Activated T-helper 1 cell treated with anti-CD3 and anti-CD28 coated beads, Interleukin-2, amount 50 U/mL, for 16 hours (primary cell): ENCODE measurements around the gene MAPKAP1.
"Not testable (repeated sequence)": the region's sequence is repeated elsewhere in the genome, so short reads cannot be mapped to it uniquely, and the experiment has no call there.

Experiments used
- DNase-seq, 2 donors: peaks; one replicate each; pipeline ENCODE4 v3.0.0-alpha.2; 2020; ENCODE audit warnings: low read depth in 1 of 2, low spot score in 1 of 2

MAPKAP1 gene

GRCh38 chr9:125421166-125421565 is 285.8 kb downstream of the MAPKAP1 start:
- no peak for DNase-seq

- DNase-seq, result no peak
Observed at GRCh38 chr9:125418404-125418803, 288.6 kb downstream of the MAPKAP1 start.

GRCh38 chr9:125416517-125416916 is 290.5 kb downstream of the MAPKAP1 start:
- no peak for DNase-seq

- no peak for DNase-seq
Observed at GRCh38 chr9:125415583-125416460, 291.2 kb downstream of the MAPKAP1 start.

DNA sequence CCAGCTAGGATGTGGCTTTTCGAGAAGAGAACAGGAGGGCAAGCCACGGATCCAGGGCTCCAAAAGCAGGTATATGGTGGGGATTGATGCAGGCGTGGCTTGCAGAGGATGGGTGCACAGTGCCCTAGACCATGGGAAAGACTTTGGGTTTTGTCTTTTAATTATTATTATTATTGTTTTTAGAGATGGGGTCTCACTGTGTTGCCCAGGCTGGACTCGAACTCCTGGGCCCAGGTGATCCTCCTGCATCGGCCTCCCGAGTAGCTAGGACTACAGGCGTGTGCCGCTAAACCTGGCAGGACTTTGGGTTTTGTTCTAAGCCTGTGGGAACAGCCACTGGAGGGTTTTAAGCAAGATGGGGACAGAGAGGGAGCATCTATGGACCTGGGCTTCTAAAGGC is 293.4 kb downstream of the MAPKAP1 start:
- DNase-seq, result no peak

- DNase-seq, result no peak
Observed at GRCh38 chr9:125412166-125412565, 294.8 kb downstream of the MAPKAP1 start.

- no peak for DNase-seq
Observed at GRCh38 chr9:125411171-125411756, 295.7 kb downstream of the MAPKAP1 start.

DNA sequence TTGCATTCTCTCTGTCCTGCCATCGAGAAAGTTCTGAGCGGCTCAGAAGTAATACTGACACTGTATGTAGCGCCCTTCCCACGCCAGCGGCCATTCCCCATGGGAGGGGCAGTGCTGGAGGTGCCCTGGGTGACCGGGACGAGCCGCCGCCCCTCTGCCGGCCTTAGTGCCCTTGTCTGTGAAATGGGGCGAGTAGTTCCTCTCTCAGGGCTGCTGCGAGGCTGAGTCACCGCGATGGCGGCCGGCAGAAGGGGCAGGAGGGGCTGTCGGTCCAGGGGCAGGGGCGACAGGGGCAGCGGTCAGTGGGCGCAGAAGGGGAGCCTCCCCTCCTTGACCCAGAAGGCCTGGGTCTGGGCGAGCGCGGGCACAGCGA is 296.5 kb downstream of the MAPKAP1 start:
- no peak for DNase-seq

- no peak for DNase-seq
Observed at GRCh38 chr9:125409637-125410521, 297.1 kb downstream of the MAPKAP1 start.

DNA sequence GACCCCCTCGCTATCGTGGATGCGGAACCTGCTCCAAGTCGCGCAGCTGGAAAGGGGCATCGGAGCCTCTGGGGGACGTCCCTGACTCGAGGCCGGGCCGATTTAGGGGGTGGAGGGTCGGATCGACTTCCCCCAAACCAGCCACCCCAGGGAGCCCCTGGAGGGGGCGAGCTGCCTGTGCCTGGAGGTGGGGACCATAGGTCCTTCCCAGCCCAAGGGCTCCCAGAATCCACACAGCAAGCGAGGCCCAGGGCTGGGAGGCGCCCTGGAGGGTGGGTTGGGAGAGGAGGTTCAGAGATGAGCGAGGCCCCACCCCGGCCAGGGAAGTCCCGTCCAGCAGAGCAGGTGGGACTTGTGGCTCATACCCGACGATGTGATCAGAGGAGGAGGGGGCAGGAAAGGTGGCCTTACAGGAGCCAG is 297.8 kb downstream of the MAPKAP1 start:
- DNase-seq, result no peak

DNA sequence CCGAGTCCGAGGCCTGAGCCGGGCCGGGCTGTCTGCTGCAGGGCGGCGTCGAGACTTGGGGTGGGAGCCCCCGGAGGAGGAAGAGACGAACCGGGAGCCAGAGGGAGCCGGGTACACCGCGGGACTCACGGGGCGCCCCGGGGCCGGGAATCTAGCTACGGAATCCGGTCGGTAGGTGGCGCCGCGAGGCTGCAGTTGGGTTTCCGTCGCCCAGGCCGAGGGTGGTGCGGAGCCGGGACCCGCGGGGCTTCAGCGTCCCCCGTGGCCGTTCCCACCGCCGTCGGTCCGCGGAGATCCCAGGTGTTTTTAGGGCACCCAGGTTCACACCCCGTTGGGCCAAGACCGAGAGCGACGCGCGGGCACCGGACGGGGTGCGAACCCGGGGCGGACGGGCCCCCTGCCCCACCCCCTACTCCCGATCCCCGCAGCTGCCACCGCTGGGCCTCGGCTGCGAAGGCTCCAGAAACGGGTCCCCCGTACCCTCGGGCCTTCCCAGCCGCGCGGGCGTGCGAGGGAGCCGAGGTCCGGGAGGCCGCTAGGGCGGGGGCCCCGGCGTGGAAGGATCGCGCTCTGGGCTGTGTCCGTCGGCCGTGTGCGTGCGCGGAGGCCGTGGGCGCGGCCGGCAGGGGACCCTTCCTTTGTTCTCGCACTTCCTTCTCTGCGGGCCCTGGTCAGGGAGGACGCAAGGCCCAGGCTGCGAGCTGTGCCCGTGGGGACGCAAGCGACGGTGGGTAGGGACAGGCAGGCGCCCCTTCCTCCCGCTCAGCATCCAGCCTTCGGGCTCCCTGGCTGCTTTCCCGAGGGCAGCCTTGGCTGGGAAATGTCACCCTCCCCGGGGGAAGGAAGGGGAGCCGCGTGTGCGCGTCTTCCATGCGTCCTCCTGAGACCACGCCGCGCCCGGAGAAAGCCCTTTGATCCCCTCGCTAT is 298.8 kb downstream of the MAPKAP1 start:
- DNase-seq, result peak; percentile 59 to 62

- no peak for DNase-seq
Observed at GRCh38 chr9:125407432-125407973, 299.5 kb downstream of the MAPKAP1 start.

- DNase-seq, result no peak
Observed at GRCh38 chr9:125406810-125407087, 300.3 kb downstream of the MAPKAP1 start.

GRCh38 chr9:125405938-125406809 is 300.8 kb downstream of the MAPKAP1 start:
- DNase-seq, result no peak

- DNase-seq, result no peak
Observed at GRCh38 chr9:125404733-125405132, 302.3 kb downstream of the MAPKAP1 start.

DNA sequence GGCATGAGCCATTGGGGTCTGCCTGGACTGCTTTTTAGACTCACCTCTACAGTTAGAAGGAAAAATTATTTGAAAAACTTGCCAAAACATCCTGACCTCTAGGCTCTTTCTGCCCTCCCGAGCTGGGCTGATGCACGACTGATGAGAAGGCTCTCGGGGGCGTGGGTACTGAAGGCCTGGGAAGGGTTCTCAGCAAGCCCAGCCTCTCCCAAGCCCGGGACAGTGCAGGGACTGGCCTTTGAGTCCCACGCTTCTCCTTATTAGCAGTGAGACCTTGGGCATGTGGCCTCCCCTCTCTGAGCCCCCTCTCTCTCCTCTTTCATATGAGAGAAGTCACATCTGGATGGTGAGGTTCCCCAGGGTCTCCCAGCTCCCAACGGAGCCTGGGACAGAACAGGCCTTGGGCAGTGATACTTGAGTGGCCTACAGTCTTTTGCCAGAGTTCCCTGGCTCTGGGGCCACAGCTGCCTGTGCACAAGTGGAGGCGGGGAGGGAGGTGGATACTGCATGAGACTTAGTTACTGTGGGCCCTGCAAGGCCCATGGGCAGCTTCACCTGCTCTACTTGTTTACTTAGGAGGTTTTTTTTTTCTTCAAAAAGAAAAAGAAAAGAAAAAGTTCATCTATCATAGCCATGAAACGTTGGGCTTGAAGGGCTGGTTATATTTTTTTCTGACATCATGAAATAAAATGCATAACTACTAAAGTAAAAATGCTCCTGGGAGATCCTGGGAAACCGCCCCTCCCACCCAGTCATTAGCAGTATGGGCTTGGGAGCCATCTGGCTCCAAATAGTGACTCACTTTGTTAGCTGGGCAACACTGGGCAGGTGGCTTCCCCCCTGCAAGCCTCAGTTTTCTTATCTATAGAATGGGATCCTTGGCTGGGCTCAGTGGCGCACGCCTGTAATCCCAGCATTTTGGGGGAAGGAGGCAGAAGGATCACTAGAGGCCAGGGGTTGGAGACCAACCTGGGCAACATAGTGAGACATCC is 306.0 kb downstream of the MAPKAP1 start:
- no peak for DNase-seq

DNA sequence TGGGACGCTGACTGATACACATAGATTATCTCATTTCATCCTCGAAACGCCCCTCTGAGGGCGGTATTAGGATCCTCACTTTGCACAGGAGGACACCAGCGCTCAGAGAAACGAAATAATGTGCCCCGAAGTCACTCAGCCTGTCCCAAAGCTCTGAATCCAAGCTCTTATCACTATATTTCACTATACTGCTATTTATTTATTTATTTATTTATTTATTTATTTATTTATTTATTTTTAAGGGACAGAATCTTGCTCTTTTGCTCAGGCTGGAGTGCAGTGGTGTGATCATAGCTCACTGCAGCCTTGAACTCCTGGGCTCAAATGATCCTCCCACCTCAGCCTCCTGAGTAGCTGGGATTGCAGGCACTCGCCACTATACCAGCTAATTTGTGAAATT is 306.8 kb downstream of the MAPKAP1 start:
- not testable (repeated sequence) for DNase-seq

DNA sequence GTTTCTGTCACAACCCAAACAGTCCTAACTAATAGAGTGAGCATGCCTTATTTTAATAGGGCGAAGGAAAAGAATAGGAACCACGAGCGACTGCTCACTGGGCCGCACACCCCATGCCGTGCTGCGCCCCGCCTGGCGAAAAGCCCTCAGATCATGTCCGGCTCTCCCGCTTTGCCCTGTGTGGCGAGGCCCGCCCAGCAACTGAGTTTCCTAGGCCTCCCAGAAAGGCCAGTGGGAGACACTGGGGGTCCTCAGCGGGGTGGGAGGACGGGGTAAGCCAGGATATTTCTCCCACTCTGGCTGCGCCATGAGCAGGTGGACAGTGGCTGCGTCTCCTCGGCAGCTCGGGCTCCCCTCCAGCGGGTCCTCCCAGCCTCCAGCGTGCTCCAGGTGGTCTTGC is 307.3 kb downstream of the MAPKAP1 start:
- DNase-seq, result no peak
